ENCODE results near the gene JARID2.

- no peak for TF ChIP-seq CTCF (IDR thresholded peaks at IDR 0.05; ENCODE audit: low read depth, low read length, missing input control)
- TF ChIP-seq MAX (IDR thresholded peaks at IDR 0.05): no peak
- no peak for TF ChIP-seq REST (IDR thresholded peaks at IDR 0.05)
- no peak for TF ChIP-seq TAF1 (conservative IDR thresholded peaks at IDR 0.05)
- TF ChIP-seq RAD21 (IDR thresholded peaks at IDR 0.05): no peak
- no peak for TF ChIP-seq NR2F2 (IDR thresholded peaks at IDR 0.05)
- no peak for TF ChIP-seq ATF3 (IDR thresholded peaks at IDR 0.05)
These were observed 187.6 kb downstream of the JARID2 start for GRCh38 chr6:15433511-15433861.

Measured in liver (tissue), 3 donors.